Loucy (cell line): ENCODE data around the gene NRG3.

ENCODE experiments used
- CTCF ChIP-seq: fragments of 200-600 bp; sonication (generic); conservative IDR thresholded peaks from 2 replicates; pipeline ENCODE4 v1.5.1; 2014; ENCODE audit warnings: mild to moderate bottlenecking, antibody characterized with exemption, low read length
- EZH2phosphoT487 ChIP-seq: fragments of 200-600 bp; IDR thresholded peaks from 2 replicates; pipeline ENCODE4 v1.6.1; 2018; ENCODE audit warnings: antibody characterized with exemption, mild to moderate bottlenecking, moderate library complexity, borderline replicate concordance

- TF ChIP-seq CTCF: no peak
- TF ChIP-seq EZH2phosphoT487: no peak
These were observed 92.7 kb downstream of the NRG3 start for GRCh38 chr10:81967716-81968115.
